Esophagus muscularis mucosa (tissue), 4 donors: ENCODE measurements around the gene TET3. TPM values are rescaled to one million over a fixed set of nuclear protein-coding genes. Genes with fewer than 3 reads are reported as not detected.

Source experiments
- DNase-seq: peaks from one replicate; pipeline ENCODE4 v3.0.0-alpha.2; 2017; ENCODE audit errors: extremely low spot score
- H3K27ac ChIP-seq, 4 donors: fragments of 200-600 bp; sonication (generic); replicated peaks in 1 of 4; 1 replicate in 3 of 4; 2 replicates in 1 of 4; pipeline ENCODE4 v1.5.1; 2016 to 2019; ENCODE audit warnings: mild to moderate bottlenecking in 1 of 4
- H3K27me3 ChIP-seq, 4 donors: fragments of 200-600 bp; sonication (generic); one replicate each; pipeline versions ENCODE4 v1.5.1 to v1.6.0; 2016 to 2019
- H3K36me3 ChIP-seq, 4 donors: fragments of 200-600 bp; sonication (generic); one replicate each; pipeline ENCODE4 v1.5.1; 2016 to 2019
- H3K4me1 ChIP-seq, 4 donors: fragments of 200-600 bp; sonication (generic); one replicate each; pipeline ENCODE4 v1.5.1; 2016 to 2019
- H3K4me3 ChIP-seq, 4 donors: fragments of 200-600 bp; sonication (generic); 1 replicate in 2 of 4; 2 replicates in 2 of 4; pipeline ENCODE4 v1.5.1; 2016 to 2019; ENCODE audit warnings: mild to moderate bottlenecking in 4 of 4, moderate library complexity in 1 of 4
- H3K9me3 ChIP-seq, 4 donors: fragments of 200-600 bp; sonication (generic); 1 replicate in 3 of 4; 2 replicates in 1 of 4; pipeline ENCODE4 v1.5.1; 2016 to 2019
- CTCF ChIP-seq, 3 experiments: fragments of 200-600 bp in 2 of 3; fragments of 450-650 bp in 1 of 3; sonication (generic) in 2 of 3; IDR thresholded peaks; one replicate each; pipeline ENCODE4 v1.5.1; 2017 to 2019; ENCODE audit warnings: antibody characterized with exemption in 3 of 3, mild to moderate bottlenecking in 2 of 3, moderate library complexity in 1 of 3
- EP300 ChIP-seq: sonication (generic); formaldehyde crosslinking; IDR thresholded peaks from one replicate; pipeline ENCODE4 v1.6.1; 2017; ENCODE audit warnings: antibody characterized with exemption
- POLR2A ChIP-seq: fragments of 450-650 bp; IDR thresholded peaks from one replicate; pipeline ENCODE4 v1.6.1; 2017; ENCODE audit warnings: antibody characterized with exemption, moderate library complexity, mild to moderate bottlenecking, low read depth
- POLR2AphosphoS5 ChIP-seq, 2 donors: sonication (generic); formaldehyde crosslinking; IDR thresholded peaks; one replicate each; pipeline ENCODE4 v1.6.1; 2017; ENCODE audit warnings: antibody characterized with exemption in 2 of 2
- WGBS: methylation state at CpG from one replicate; pipeline ENCODE4 v1.1.5; 2018; 5-methylcytosine and 5-hydroxymethylcytosine counted together
- intact Hi-C: fragments of 100-400 bp; cut with DNase I; formaldehyde crosslinking; loops from one replicate; pipeline ENCODE4 v1.15.1; 2023
- total RNA-seq, 4 donors: library from RNA; depleted of rRNA; stranded (reverse); fragments of >200 nt; gene quantifications; one replicate each; pipeline versions ENCODE4 v1.1.0 to v1.2.1, GENCODE V29; 2016

Gene TET3
- total RNA-seq, 4 donors from 2014 or later, result 5.4 to 6.7 (median 6.1) TPM

- H3K27ac ChIP-seq, result no peak overlapping the region
- H3K4me1 ChIP-seq, result peaks cover 18 to 23% (median 19%) of the 10 kb centered on the region in 4 donors
- intact Hi-C loops, result no loop called here
- TF ChIP-seq POLR2A (no peak), POLR2AphosphoS5 (IDR thresholded peaks at IDR 0.05) (no peak), EP300 (no peak), CTCF (IDR thresholded peaks at IDR 0.05) (no peak)
- H3K36me3 ChIP-seq, result no peaks in the 10 kb centered on the region
- 70% methylated on average over 3 of the region's 3 CpGs for WGBS
- no peak for DNase-seq
- no peaks in the 10 kb centered on the region for H3K9me3 ChIP-seq
- no peak overlapping the region for H3K4me3 ChIP-seq
- H3K27me3 ChIP-seq, result no peaks in the 10 kb centered on the region
Measured at GRCh38 chr2:73972846-73973245, 11.9 kb upstream of the TET3 start.

DNA sequence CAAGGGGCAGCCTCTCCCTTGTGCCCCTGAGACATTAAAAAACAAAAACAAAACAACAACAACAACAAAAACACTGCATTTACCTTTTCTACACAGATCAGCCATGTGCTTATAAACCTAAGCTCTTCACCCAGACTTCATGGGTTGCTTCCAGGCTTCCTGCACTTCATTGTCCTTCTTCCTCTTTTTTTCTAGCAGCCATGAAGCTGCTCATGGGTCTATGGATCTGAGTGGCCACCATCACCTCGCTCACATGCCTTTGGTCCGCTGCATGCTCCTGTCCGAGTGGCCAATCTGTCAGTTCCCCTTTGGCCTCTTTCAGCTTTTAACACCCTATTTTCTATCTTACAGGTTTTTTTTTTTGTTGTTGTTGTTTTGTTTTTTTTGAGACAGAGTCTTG lies 9.0 kb upstream of the TET3 start:
- WGBS, result 92% methylated on average over 3 of the region's 3 CpGs
- intact Hi-C loops, result no loop called here
- TF ChIP-seq CTCF (IDR thresholded peaks at IDR 0.05) (no peak), POLR2AphosphoS5 (IDR thresholded peaks at IDR 0.05) (no peak), EP300 (no peak), POLR2A (no peak)
- Histone ChIP-seq H3K36me3 (no peaks in the 10 kb centered on the region), H3K4me1 (peaks cover 13 to 20% (median 14%) of the 10 kb centered on the region in 4 donors), H3K27me3 (peaks cover 0 to 15% (median 0%) of the 10 kb centered on the region in 4 donors), H3K9me3 (no peaks in the 10 kb centered on the region), H3K4me3 (no peak overlapping the region), H3K27ac (no peak overlapping the region)
- no peak for DNase-seq

- DNase-seq, result no peak
- WGBS, result 100% methylated on average over 1 of the region's 1 CpG
- peaks cover 13 to 20% (median 14%) of the 10 kb centered on the region in 4 donors for H3K4me1 ChIP-seq
- H3K27ac ChIP-seq, result no peak overlapping the region
- H3K4me3 ChIP-seq, result no peak overlapping the region
- TF ChIP-seq POLR2A, result no peak
- TF ChIP-seq POLR2AphosphoS5 (IDR thresholded peaks at IDR 0.05), result no peak
- peaks cover 0 to 15% (median 0%) of the 10 kb centered on the region in 4 donors for H3K27me3 ChIP-seq
- H3K36me3 ChIP-seq, result no peaks in the 10 kb centered on the region
- no peaks in the 10 kb centered on the region for H3K9me3 ChIP-seq
- intact Hi-C loops, result no loop called here
Measured at GRCh38 chr2:73976803-73977202, 7.9 kb upstream of the TET3 start.

DNA sequence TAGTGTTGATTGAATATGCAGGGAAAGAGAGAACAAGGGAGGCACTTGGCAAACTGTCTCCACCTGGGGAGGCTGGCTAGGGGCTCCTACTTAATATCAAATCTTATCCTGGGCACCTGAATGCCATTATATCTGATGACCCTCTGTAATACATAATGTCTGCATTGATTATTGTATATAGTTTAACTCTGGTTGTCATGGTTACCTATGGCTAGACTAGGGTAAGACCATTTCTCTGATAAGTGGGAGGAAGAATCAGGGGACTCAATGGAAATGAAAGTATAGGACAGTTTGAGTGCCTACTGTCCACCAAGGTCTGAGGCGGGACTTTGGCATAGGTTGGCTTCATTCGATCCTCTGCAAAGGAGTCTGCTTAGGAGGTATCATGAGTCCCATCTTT lies 7.2 kb upstream of the TET3 start:
- no peak for DNase-seq
- no peak for TF ChIP-seq CTCF (IDR thresholded peaks at IDR 0.05)
- TF ChIP-seq EP300, result no peak
- no peak for TF ChIP-seq POLR2A
- TF ChIP-seq POLR2AphosphoS5 (IDR thresholded peaks at IDR 0.05), result no peak
- Histone ChIP-seq H3K27me3 (peaks cover 0 to 15% (median 0%) of the 10 kb centered on the region in 4 donors), H3K36me3 (no peaks in the 10 kb centered on the region), H3K9me3 (no peaks in the 10 kb centered on the region), H3K4me1 (peaks cover 17 to 23% (median 20%) of the 10 kb centered on the region in 4 donors), H3K4me3 (no peak overlapping the region), H3K27ac (no peak overlapping the region)
- WGBS, result 100% methylated on average over 2 of the region's 2 CpGs
- intact Hi-C loops, result no loop called here

- Histone ChIP-seq H3K27me3 (peaks cover 0 to 15% (median 0%) of the 10 kb centered on the region in 4 donors), H3K4me3 (no peak overlapping the region), H3K27ac (no peak overlapping the region), H3K9me3 (no peaks in the 10 kb centered on the region), H3K36me3 (no peaks in the 10 kb centered on the region), H3K4me1 (peaks cover 27 to 29% (median 28%) of the 10 kb centered on the region in 4 donors)
- TF ChIP-seq POLR2AphosphoS5 (IDR thresholded peaks at IDR 0.05) (no peak), EP300 (no peak), POLR2A (no peak), CTCF (IDR thresholded peaks at IDR 0.05) (no peak)
- DNase-seq, result no peak
- WGBS, result 43% methylated on average over 5 of the region's 5 CpGs
- intact Hi-C loops, result no loop called here
Measured at GRCh38 chr2:73979021-73979420, 5.7 kb upstream of the TET3 start.
